22Rv1 (cell line): ENCODE data around the gene GDNF.
"Not testable (repeated sequence)": the region's sequence is repeated elsewhere in the genome, so short reads cannot be mapped to it uniquely, and the experiment has no call there.

ENCODE experiments used
- H3K27ac ChIP-seq: fragments of 450-650 bp; 2 replicates; pipeline ENCODE4 v1.5.1; 2017
- CTCF ChIP-seq: fragments of 450-650 bp; IDR thresholded peaks from 2 replicates; pipeline ENCODE4 v1.5.1; 2017; ENCODE audit warnings: mild to moderate bottlenecking
- ZFX ChIP-seq: fragments of 450-650 bp; IDR thresholded peaks from 2 replicates; pipeline ENCODE4 v1.6.1; 2017; ENCODE audit warnings: antibody characterized with exemption, borderline replicate concordance

GDNF gene

GRCh38 chr5:37875051-37875787, 35.4 kb upstream of the GDNF start:
- no peak for TF ChIP-seq CTCF
- TF ChIP-seq ZFX, result no peak

GRCh38 chr5:37873988-37874387, 34.1 kb upstream of the GDNF start:
- H3K27ac ChIP-seq, result no peak overlapping the region
- TF ChIP-seq ZFX, result no peak

More at GRCh38 chr5:37875051-37875787, 35.4 kb upstream of the GDNF start:
- no peak overlapping the region for H3K27ac ChIP-seq

GRCh38 chr5:37871023-37871815, 31.4 kb upstream of the GDNF start:
- H3K27ac ChIP-seq, result no peak overlapping the region
- TF ChIP-seq CTCF (no peak), ZFX (no peak)

DNA sequence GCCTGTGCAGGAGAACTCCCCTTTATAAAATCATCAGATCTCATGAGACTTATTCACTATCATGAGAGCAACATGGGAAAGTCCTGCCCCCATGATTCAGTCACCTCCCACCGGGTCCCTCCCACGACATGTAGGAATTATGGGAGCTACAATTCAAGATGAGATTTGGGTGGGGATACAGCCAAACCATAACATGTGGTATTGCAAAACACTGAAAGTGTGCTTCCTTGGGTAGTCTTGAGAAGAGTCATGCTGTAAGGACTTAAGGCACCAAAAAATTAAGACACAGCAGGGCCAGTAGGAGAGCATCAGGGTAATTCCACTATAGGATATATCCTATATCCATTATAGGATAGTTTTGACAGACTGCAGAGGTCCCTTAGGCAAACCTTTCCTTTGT, 29.4 kb upstream of the GDNF start:
- TF ChIP-seq ZFX (no peak), CTCF (no peak)
- no peak overlapping the region for H3K27ac ChIP-seq

DNA sequence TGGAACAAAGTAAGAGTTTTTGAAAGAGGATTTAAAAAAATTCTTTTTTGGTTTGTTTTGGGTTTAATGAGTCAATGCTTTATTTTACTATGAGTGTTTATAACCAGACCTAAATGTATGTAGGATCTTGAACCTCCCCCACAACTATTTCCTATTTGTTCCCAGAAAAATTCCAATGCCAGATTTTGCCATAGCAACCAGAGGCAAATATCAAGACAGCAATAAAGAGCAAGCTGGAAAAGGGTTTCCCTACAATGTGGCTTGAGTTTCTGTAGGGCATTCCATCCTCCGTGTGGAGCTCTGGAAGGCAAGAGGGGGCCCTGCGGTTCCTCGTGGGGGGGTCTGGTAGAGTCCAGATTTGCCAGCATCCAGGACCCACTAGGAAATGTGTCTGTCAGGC, 27.8 kb upstream of the GDNF start:
- H3K27ac ChIP-seq, result no peak overlapping the region
- TF ChIP-seq CTCF (no peak), ZFX (no peak)

DNA sequence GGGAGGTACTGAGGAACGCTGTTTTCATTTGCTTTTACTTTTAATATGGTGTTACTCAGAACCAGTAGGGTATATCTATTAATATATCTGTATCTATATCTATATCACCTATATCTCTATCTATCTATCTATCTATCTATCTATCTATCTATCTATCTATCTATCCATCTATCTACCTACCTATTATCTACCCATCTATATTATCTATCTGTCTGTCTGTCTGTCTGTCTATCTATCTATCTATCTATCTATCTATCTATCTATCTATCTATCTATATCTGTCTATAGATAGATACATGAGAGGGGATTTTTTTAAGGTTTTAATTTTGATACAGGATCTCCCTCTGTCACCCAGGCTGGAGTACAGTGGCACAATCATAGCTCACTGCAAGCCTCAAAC, 23.1 kb upstream of the GDNF start:
- H3K27ac ChIP-seq, result not testable (repeated sequence)

DNA sequence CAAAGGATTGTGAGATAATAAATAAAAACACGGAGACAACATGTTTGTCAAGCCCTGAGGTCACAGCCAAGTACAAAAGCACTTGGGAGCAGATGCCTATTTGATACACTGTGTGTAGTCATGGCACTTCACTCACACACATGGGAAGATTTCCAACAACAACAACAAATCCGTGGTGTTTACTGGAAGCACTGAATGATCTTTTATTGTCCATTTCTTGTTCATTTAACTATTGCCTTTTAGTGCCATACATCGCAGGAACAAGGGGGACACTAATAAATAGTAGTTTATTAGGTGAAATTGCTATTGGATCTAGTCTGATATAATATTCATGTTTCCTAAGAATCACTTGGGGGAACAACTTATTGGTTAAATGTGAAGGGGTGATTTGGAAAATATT, 20.4 kb upstream of the GDNF start:
- no peak overlapping the region for H3K27ac ChIP-seq
- no peak for TF ChIP-seq ZFX
- no peak for TF ChIP-seq CTCF

DNA sequence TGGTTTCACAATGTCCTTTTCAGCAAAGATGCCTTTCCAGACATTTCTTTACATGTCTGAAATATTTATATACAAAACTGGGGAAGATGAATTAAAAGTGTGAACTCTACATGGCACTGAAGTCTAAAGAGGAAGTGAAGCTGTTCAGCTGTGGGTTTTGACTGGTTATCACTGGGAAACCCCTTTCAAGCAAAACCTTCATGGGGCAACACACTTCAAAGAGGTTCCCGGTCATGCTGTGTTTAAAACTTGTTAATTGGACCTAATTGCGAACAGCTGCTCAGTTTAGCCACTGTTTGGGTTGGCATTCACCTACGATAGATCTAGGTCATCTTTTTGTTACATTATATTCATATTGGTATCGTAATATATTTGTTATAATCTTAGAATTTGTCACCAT, 20.0 kb upstream of the GDNF start:
- TF ChIP-seq ZFX (no peak), CTCF (no peak)
- no peak overlapping the region for H3K27ac ChIP-seq
